Measurements from ENCODE around the gene ZDHHC18.

GRCh38 chr1:26790551-26790953 lies 35.9 kb upstream of the ZDHHC18 start:
- TF ChIP-seq CTCF (conservative IDR thresholded peaks at IDR 0.05; ENCODE audit: low read depth, low read length) (no peak), EZH2 (IDR thresholded peaks at IDR 0.05; ENCODE audit: borderline replicate concordance, low read depth, low read length, poor library complexity, severe bottlenecking) (no peak)
